NT2/D1 (cell line): Measurements from ENCODE around the gene ABCC9.

Source experiments
- SUZ12 ChIP-seq: IDR thresholded peaks from 2 replicates; pipeline ENCODE4 v1.6.1; 2011; ENCODE audit not compliant: insufficient read length, insufficient read depth; ENCODE audit errors: extremely low read depth
- YY1 ChIP-seq: IDR thresholded peaks from 2 replicates; pipeline ENCODE4 v1.6.1; 2011; ENCODE audit not compliant: insufficient read length, insufficient read depth
- ZNF274 ChIP-seq: IDR thresholded peaks from 2 replicates; pipeline ENCODE4 v1.6.1; 2011; ENCODE audit warnings: mild to moderate bottlenecking, low read depth, low read length

GRCh38 chr12:21894792-21895595 lies 46.2 kb downstream of the ABCC9 start:
- TF ChIP-seq ZNF274 = no peak
- TF ChIP-seq YY1 = no peak
- no peak for TF ChIP-seq SUZ12
